HG02642 (cell line): ENCODE results near the gene APPBP2.
"Not testable (repeated sequence)": the region's sequence is repeated elsewhere in the genome, so short reads cannot be mapped to it uniquely, and the experiment has no call there.

ENCODE experiments used
- ATAC-seq: cut with Tn5 transposase; IDR thresholded peaks from one replicate; pipeline ENCODE4 v1.9.1; 2021; ENCODE audit warnings: mild to moderate bottlenecking; ENCODE audit not compliant: unreplicated experiment, poor library complexity

The APPBP2 gene

GRCh38 chr17:60534613-60535157 is 8.6 kb upstream of the APPBP2 start:
- ATAC-seq = no peak

DNA sequence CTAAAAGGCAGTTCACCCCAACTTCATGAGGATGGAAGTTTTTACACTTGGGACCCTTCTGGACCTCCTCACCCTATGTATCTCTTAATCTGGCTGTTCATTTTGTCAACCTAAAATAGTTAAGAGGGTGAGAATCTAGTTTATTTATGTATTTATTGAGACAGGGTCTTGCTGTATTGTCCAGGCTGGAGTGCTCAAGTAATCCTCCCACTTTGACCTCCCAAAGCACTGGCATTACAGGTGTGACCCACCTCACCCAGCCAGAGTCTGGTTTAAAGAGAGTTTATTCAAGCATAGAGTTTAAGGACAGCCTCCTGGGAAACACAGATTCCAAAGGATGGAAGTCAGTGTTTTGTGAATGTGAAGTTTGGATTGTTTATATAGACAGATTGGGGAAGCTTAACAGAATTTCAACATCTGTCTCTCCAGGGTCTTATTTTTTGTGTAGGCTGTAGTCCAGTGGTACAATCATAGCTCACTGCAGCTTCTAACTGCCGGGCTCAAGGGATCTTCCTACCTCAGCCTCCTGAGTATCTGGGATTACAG is 8.0 kb upstream of the APPBP2 start:
- ATAC-seq = no peak

GRCh38 chr17:60529806-60530205 is 3.8 kb upstream of the APPBP2 start:
- no peak for ATAC-seq

- no peak for ATAC-seq
Measured at GRCh38 chr17:60528828-60529227, 2.8 kb upstream of the APPBP2 start.

DNA sequence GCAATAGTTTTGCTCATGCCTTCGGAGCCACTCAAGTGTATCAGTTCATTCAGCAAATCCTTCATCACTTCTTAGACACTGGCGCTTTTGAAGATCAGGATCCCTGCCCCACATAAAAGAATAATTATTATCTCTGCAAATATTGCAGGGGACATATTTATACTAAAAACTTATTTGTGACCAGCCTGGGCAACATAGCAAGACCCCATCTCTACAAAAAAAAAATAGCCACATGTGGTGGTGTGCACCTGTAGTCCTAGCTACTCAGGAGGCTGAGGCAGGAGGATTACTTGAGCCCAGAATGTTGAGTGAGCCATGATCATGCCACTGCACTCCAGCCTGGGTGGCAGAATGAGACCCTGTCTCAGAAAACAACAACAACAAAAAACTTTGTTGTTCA is 1.7 kb upstream of the APPBP2 start:
- no peak for ATAC-seq

DNA sequence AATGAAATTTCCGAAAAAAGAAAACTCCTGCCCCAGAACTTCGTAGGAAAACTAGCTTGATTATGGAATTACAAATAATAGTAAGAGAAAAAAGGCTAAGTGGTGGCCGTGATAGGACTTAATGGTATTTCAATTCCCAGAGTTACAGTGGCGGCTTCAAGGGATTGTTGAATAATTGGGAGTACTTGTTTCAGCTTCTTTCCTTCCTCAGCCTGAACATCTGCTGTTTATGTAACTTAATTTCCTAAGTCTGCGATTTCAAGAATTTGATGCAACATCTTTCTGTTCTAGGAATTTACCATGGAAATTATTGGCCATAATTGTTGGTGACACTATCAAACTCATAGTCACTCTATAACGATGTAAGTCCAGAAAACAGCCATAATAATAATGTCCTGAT is 684 bp upstream of the APPBP2 start:
- no peak for ATAC-seq

GRCh38 chr17:60525328-60525684 is 736 bp downstream of the APPBP2 start:
- ATAC-seq = no peak

DNA sequence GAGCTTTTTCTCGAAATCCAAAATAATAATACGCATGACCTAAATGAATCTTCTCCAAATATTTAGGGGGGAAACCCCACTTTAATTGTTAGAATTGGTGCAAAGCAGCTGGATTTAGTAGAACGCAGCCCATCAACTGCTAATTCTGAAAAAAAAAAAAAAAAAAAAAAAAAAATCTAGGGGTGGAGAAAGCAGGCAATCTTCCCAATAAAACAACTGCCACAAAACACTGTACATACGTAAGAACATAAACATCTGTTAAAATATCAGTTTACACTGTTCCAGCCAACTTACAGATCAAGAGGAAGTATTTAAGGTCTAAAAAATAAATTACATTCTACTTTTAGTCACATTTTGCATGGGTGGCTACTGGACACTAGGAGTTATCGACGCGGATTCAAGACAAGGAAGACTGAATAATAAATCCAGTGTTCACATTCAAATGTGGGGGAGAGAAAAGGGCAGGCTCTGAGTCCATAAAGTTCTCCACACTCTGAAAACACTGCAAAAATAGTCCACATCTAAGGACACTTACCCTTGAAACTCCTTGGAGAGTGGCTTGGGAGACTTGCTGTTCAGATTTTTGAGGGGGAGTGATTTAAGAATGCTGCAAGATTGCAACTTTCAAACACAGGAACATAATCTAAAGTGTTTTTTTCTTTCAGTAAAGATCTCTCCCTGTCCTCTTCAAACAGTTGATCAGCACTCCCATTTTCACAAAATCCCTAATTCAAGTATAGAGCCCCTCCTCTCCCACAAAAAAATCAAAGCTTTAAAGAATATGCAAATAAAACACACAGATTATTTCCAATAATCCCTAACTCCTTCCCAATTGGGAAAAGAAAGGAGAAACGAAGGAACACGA is 1.3 kb downstream of the APPBP2 start:
- no peak for ATAC-seq

DNA sequence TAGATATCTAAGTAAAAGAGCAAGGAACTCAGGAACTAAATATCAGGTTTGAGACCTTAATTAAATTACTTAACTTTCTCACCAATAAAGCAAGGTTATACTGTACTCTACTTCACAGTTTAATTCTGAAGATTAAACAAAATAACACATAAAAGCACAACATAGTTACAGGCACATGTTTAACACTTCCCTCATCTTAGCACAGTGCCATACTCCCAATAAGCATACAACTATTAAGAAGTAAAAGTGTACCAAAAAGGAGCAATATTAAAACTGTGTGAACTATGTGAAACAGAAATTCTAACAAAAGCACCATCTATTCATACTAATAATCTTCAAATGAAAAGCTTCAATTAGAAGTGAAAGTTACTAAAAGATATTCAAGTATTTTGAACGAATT is 2.2 kb downstream of the APPBP2 start:
- no peak for ATAC-seq

DNA sequence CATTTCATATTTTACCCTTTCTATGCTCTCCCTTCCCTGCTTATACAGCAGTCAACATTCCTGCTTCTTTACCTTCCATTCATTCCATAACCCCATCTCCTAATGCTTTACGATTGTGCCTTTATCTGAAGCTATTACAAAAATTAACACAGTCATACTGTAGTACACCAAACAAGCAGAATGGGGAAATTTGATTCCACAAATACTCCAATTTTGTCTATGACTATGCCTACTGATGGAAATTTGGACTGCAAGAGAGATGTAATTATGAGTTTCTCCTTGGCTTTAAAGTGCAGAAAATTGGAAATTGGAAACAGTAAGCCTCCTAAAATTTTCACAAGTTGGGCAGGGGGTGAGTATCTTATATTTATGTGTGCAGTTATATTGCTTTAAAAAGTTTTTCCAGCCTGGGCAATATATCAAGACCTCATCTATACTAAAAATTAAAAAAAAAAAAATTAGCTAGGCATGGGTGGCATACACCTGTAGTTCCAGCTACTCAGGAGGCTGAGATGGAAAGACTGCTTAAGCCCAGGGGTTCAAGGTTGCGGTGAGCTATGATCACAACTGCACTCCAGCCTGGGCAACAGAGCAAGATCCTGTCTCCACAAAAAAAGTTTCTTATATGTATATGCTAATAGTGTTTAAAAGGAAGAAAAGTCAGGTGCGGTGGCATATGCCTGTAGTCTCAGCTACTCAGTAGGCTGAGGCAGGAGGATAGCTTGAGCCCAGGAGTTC is 3.0 kb downstream of the APPBP2 start:
- no peak for ATAC-seq

- ATAC-seq = no peak
Measured at GRCh38 chr17:60519795-60520194, 6.2 kb downstream of the APPBP2 start.

DNA sequence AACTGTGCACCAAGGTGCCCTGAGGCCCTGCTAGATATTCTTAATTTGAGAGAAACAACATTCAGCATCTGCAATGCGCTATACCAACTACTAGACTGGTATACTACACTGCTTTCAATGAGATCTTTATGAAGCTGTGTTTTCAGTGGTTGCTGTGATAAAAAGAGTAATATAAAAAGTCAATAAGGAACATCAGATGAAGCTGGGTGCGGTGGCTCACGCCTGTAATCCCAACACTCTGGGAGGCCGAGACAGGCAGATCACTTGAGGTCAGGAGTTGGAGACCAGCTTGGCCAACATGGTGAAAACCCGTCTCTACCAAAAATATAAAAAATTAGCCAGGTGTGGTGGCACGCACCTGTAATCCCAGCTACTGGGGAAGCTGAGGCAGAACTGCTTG is 10.4 kb downstream of the APPBP2 start:
- not testable (repeated sequence) for ATAC-seq

GRCh38 chr17:60515199-60515598 is 10.8 kb downstream of the APPBP2 start:
- not testable (repeated sequence) for ATAC-seq

- no peak for ATAC-seq
Measured at GRCh38 chr17:60514500-60514899, 11.5 kb downstream of the APPBP2 start.

DNA sequence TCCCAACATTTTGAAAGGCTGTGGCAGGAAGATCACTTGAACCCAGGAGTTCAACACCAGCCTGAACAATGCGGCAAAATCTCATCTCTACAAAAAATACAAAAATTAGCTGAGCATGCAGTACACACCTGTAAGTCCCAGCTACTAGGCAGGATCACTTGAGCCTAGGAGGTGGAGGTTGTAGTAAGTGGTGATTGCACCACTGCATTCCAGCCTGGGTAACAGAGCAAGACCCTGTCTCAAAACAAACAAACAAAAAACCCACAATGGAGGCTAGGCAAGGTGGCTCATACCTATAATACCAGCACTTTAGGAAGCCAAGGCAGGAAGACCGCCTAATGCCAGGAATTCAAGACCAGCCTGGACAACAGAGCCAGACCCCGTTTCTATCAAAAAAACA is 12.0 kb downstream of the APPBP2 start:
- no peak for ATAC-seq

DNA sequence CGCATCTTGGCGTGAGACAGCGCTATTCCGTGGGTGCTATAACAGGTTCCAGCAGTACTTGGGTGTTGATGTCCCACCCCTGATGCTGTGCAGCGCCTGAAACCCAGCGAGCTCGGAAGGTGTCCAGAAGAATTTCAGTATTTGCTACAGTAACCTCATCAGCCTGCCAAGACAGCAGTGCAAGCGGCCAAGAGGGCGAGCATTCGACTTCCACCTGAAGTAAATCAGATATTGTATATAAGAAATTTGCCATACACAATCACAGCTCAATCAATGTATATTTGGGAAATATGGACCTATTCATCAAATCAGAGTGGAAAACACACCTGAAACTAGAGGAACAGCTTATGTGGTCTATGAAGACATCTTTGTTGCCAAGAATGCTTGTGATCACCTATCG is 13.0 kb downstream of the APPBP2 start:
- ATAC-seq = no peak

- ATAC-seq = no peak
Measured at GRCh38 chr17:60510723-60511122, 15.3 kb downstream of the APPBP2 start.

- ATAC-seq = no peak
Measured at GRCh38 chr17:60510031-60510430, 16.0 kb downstream of the APPBP2 start.

DNA sequence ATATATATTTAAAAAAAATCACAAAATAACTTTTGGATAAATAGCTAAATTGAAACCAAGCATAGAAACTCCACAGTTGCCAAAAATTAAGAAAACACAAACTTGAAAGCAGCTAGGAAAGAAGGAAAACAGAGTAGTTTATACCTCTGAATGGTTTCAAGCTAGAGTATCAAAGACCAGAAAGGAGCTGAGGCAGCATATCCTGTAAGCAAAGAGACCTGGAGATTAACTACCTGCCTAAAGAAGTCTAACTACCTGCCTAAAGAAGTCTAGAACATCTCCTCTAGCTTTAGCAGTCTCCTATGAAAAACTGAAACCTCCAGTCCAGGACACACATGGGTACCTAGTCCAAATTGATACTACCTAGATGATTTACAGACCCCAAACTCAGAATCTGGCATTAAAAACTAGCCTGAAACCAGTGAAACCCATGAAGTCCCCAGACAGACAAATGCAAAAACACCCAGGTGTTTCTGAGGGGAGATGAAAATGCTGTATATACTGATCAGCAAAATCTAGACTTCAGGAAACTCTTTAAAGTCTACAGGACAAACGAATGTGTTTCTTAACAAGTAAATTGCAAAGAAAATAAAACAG is 17.6 kb downstream of the APPBP2 start:
- peak; percentile 47 for ATAC-seq

GRCh38 chr17:60506312-60506711 is 19.7 kb downstream of the APPBP2 start:
- ATAC-seq = no peak

- no peak for ATAC-seq
Measured at GRCh38 chr17:60502145-60502544, 23.9 kb downstream of the APPBP2 start.
